GM21381 (cell line): Measurements from ENCODE around the gene TROAP.
"Not testable (repeated sequence)": the region's sequence is repeated elsewhere in the genome, so short reads cannot be mapped to it uniquely, and the experiment has no call there.

Source experiments
- ATAC-seq: cut with Tn5 transposase; IDR thresholded peaks from one replicate; pipeline ENCODE4 v1.9.1; 2021; ENCODE audit warnings: mild to moderate bottlenecking, moderate library complexity; ENCODE audit not compliant: unreplicated experiment

The TROAP gene

GRCh38 chr12:49366096-49366651, 43.1 kb downstream of the TROAP start:
- peak; percentile 1 for ATAC-seq

- ATAC-seq = peak; percentile 66
These were observed 43.8 kb downstream of the TROAP start for GRCh38 chr12:49366652-49367380.

- ATAC-seq = no peak
These were observed 44.6 kb downstream of the TROAP start, which contains the start of gene SPATS2 for GRCh38 chr12:49367381-49368239. TSS of gene SPATS2 (plus strand) at chr12:49367462. CDS start at chr12:49461013, 93,551 bp downstream.

- ATAC-seq = no peak
These were observed 45.2 kb downstream of the TROAP start for GRCh38 chr12:49368240-49368600.

- ATAC-seq = peak; percentile 34
These were observed 46.5 kb downstream of the TROAP start for GRCh38 chr12:49369411-49370145.

- ATAC-seq = no peak
These were observed 47.5 kb downstream of the TROAP start for GRCh38 chr12:49370539-49370938.

- no peak for ATAC-seq
These were observed 52.4 kb downstream of the TROAP start for GRCh38 chr12:49375406-49375805.

- ATAC-seq = no peak
These were observed 54.3 kb downstream of the TROAP start for GRCh38 chr12:49377386-49377785.

GRCh38 chr12:49380184-49380583, 57.1 kb downstream of the TROAP start:
- not testable (repeated sequence) for ATAC-seq
